DND-41 (cell line): ENCODE measurements around the gene C10orf143.

Source experiments
- ATAC-seq: fragments of 200-7000 bp; cut with Tn5 transposase; 3 replicates; pipeline ENCODE4 v1.9.1; 2021; ENCODE audit warnings: low read depth; ENCODE audit not compliant: insufficient read depth
- DNase-seq: peaks from one replicate; pipeline ENCODE4 v3.0.0-alpha.2; 2020
- H2AFZ ChIP-seq: 2 replicates; pipeline ENCODE4 v1.6.0; 2012; ENCODE audit warnings: low read depth, low read length
- H3K27ac ChIP-seq: 2 replicates; pipeline ENCODE4 v1.5.1; 2012; ENCODE audit warnings: low read length, inconsistent platforms
- H3K27me3 ChIP-seq: fragments of 200-600 bp; sonication (generic); 2 replicates; pipeline ENCODE4 v1.6.0; 2012; ENCODE audit warnings: low read length, mild to moderate bottlenecking, inconsistent platforms; ENCODE audit not compliant: insufficient read depth, poor library complexity
- H3K36me3 ChIP-seq: 2 replicates; pipeline ENCODE4 v1.5.1; 2012; ENCODE audit warnings: low read length, inconsistent platforms; ENCODE audit not compliant: insufficient read depth
- H3K4me1 ChIP-seq: 2 replicates; pipeline ENCODE4 v1.5.1; 2012; ENCODE audit warnings: mild to moderate bottlenecking, low read length; ENCODE audit not compliant: insufficient read depth
- H3K4me2 ChIP-seq: 2 replicates; pipeline ENCODE4 v1.6.0; 2012; ENCODE audit warnings: mild to moderate bottlenecking, moderate library complexity, low read length, inconsistent platforms; ENCODE audit not compliant: insufficient read depth
- H3K4me3 ChIP-seq, 2 experiments: fragments of 200-600 bp in 1 of 2; shearing (Covaris generic) in 1 of 2; 2 replicates each; pipeline ENCODE4 v1.5.1; 2012 to 2016; ENCODE audit warnings: inconsistent platforms in 2 of 2, low read length in 2 of 2, mild to moderate bottlenecking in 2 of 2, low read depth in 1 of 2, moderate library complexity in 1 of 2
- H3K79me2 ChIP-seq: 2 replicates; pipeline ENCODE4 v1.6.0; 2012; ENCODE audit warnings: low read length, inconsistent platforms; ENCODE audit not compliant: insufficient read depth
- H3K9ac ChIP-seq: 2 replicates; pipeline ENCODE4 v1.6.0; 2012; ENCODE audit warnings: low read depth, mild to moderate bottlenecking, inconsistent platforms, low read length, moderate library complexity
- H3K9me3 ChIP-seq: 2 replicates; pipeline ENCODE4 v1.5.1; 2012; ENCODE audit warnings: low read length, moderate library complexity, mild to moderate bottlenecking, inconsistent platforms; ENCODE audit not compliant: insufficient read depth, severe bottlenecking
- H4K20me1 ChIP-seq: 2 replicates; pipeline ENCODE4 v1.6.0; 2012; ENCODE audit warnings: low read length; ENCODE audit not compliant: insufficient read depth
- EZH2 ChIP-seq: IDR thresholded peaks from 3 replicates; pipeline ENCODE4 v1.6.1; 2012; ENCODE audit warnings: borderline replicate concordance, low read depth, mild to moderate bottlenecking, moderate library complexity, low read length, inconsistent platforms; ENCODE audit not compliant: severe bottlenecking
- TF ChIP-seq, protein P1 (sequence below): IDR thresholded peaks from 2 replicates; pipeline ENCODE4 v1.5.1; 2012; ENCODE audit warnings: borderline replicate concordance, low read length, moderate library complexity, mild to moderate bottlenecking; ENCODE audit not compliant: poor library complexity, severe bottlenecking; ENCODE audit errors: extremely low read depth

Gene C10orf143

DNA sequence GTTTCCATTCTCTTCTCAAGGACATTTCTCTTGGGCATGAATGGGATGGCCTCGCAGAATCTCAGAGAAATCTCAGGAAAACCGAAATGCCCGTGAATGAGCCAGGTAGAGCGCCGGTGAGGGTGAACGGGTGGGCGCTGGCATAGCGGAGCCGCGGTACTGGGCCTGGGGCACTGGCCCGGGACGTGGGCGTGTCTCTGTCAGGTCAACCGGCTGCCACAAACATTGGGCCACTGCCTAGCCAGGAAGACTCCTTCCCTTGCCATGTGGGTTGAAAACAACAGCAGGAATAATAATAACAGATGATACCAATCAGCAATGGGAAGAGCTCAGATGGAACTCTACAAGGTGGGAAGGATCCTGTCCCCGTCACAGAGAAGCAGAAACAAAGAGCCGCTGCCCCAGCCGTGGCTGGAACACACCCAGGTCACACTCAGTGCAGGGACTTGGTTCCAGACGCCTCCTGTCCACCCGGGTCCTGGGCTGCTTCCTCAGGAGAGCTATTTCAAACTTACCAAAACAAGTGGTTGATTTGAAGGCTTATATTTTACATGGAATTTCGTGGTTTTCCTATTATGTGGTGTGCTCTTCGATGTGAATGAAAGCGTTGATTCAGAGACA lies 95.4 kb downstream of the C10orf143 start:
- no peak for ATAC-seq
- Histone ChIP-seq H3K4me2 (no peak overlapping the region), H3K36me3 (no peaks in the 10 kb centered on the region), H2AFZ (no peak overlapping the region), H3K9me3 (no peaks in the 10 kb centered on the region), H3K4me1 (peaks cover 26% of the 10 kb centered on the region), H4K20me1 (no peaks in the 10 kb centered on the region), H3K27me3 (no peaks in the 10 kb centered on the region), H3K4me3 (no peak overlapping the region), H3K9ac (no peak overlapping the region), H3K27ac (no peak overlapping the region), H3K79me2 (no peaks in the 10 kb centered on the region)
- TF ChIP-seq, protein P1, sequence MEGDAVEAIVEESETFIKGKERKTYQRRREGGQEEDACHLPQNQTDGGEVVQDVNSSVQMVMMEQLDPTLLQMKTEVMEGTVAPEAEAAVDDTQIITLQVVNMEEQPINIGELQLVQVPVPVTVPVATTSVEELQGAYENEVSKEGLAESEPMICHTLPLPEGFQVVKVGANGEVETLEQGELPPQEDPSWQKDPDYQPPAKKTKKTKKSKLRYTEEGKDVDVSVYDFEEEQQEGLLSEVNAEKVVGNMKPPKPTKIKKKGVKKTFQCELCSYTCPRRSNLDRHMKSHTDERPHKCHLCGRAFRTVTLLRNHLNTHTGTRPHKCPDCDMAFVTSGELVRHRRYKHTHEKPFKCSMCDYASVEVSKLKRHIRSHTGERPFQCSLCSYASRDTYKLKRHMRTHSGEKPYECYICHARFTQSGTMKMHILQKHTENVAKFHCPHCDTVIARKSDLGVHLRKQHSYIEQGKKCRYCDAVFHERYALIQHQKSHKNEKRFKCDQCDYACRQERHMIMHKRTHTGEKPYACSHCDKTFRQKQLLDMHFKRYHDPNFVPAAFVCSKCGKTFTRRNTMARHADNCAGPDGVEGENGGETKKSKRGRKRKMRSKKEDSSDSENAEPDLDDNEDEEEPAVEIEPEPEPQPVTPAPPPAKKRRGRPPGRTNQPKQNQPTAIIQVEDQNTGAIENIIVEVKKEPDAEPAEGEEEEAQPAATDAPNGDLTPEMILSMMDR = no peak
- TF ChIP-seq EZH2 = no peak
- DNase-seq = no peak

DNA sequence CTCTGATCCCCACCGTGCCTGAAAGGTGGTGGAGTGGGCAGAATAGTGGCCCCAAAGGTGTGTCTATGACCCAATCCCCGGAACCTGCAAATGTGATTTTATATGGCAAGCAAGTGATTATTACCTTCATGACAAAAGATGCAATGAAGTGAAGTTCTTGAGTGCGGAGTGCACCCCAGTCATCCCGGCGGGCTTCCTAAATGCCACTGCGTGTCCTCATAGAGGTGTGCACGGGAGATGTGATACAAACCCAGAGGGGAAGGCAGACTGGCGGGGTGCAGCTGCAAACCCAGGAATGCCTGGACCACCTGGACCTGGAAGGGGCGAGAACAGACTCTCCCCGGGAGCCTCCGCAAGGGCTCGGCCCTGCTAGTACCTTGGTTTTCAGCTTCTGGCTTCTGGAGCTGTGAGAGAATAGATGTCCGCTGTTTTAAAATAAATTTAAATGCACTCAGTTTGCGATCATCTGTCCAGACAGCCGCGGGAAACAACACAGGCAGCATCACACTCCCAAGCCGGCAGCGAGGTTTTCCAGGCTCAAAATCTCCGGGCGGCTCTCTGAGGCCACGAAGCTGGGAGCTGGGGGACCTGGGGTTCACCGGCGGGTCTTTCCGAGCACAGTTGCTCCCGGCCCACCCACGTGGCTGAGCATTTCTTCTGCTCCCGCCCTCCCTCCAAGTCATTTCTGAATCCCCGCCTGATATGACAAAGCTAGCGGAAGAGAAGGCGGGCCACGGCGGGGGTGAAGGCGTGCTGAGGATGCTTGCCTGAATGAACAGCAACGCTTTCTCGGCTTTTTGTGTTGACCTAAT lies 96.2 kb downstream of the C10orf143 start:
- DNase-seq = no peak
- Histone ChIP-seq H3K4me2 (no peak overlapping the region), H3K4me1 (peaks cover 20% of the 10 kb centered on the region), H2AFZ (no peak overlapping the region), H3K4me3 (no peak overlapping the region), H3K27me3 (no peaks in the 10 kb centered on the region), H3K27ac (no peak overlapping the region), H3K36me3 (no peaks in the 10 kb centered on the region), H4K20me1 (no peaks in the 10 kb centered on the region), H3K79me2 (no peaks in the 10 kb centered on the region), H3K9ac (no peak overlapping the region), H3K9me3 (no peaks in the 10 kb centered on the region)
- TF ChIP-seq, protein P1 = no peak
- TF ChIP-seq EZH2 = no peak
- ATAC-seq = no peak
